ENCODE data around the gene CYP4F8.
A peak's percentile ranks its signal among the peaks of the same experiment; 100 is the strongest.

Gene CYP4F8

GRCh38 chr19:15616183-15616582, 1.2 kb downstream of the CYP4F8 start:
- DNase-seq (ENCODE audit: low spot score) = no peak

DNA sequence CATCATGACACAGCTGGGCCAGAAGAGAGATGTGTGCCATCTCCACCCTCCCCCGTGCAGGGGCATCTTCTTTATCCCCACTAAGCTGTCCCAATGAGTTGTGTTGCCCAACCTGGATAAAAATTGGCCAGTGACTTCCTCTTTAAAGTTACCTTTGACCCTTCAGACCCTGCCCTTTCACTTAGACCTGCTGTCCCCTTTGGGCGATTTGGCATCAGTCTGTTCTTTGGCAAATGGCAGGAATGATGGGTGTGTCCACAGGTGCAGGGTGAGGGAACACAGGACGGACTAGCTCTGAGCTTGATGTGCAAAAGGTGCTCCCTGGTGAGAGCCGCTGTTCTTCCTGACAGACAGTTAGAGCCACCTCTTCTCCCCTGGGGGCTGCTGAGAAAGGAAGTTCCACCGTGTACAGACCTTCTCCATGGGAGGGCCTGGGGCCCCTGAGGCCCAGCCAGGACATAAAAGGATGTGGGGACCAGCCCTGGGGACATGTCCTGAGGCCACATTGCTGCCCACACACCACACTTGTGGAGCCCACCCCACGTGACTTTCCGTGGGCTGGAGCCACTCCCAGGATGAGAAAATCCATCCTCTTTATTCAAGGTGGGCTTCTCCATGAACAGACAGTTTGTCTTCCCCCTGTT, 1.7 kb downstream of the CYP4F8 start:
- no peak for DNase-seq (ENCODE audit: low spot score)

- no peak for DNase-seq (ENCODE audit: low spot score)
Measured at GRCh38 chr19:15618321-15618720, 3.3 kb downstream of the CYP4F8 start.

GRCh38 chr19:15621801-15622200, 6.8 kb downstream of the CYP4F8 start:
- no peak for DNase-seq (ENCODE audit: low spot score)

DNA sequence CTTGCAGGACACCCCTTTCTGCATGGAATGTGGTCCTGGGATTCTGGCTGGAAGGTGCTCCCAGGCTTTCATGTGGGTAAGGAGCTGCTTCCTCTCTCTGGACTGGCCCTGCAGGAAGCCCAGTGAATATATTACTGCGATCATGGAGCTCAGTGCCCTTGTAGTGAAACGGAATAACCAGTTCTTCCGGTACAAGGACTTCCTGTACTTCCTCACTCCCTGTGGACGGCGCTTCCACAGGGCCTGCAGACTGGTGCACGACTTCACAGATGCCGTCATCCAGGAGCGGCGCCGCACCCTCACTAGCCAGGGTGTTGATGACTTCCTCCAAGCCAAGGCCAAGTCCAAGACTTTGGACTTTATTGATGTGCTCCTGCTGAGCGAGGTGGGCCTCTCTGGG, 8.0 kb downstream of the CYP4F8 start:
- DNase-seq (ENCODE audit: low spot score) = no peak

- DNase-seq (ENCODE audit: low spot score) = no peak
Measured at GRCh38 chr19:15623711-15624318, 8.8 kb downstream of the CYP4F8 start.

DNA sequence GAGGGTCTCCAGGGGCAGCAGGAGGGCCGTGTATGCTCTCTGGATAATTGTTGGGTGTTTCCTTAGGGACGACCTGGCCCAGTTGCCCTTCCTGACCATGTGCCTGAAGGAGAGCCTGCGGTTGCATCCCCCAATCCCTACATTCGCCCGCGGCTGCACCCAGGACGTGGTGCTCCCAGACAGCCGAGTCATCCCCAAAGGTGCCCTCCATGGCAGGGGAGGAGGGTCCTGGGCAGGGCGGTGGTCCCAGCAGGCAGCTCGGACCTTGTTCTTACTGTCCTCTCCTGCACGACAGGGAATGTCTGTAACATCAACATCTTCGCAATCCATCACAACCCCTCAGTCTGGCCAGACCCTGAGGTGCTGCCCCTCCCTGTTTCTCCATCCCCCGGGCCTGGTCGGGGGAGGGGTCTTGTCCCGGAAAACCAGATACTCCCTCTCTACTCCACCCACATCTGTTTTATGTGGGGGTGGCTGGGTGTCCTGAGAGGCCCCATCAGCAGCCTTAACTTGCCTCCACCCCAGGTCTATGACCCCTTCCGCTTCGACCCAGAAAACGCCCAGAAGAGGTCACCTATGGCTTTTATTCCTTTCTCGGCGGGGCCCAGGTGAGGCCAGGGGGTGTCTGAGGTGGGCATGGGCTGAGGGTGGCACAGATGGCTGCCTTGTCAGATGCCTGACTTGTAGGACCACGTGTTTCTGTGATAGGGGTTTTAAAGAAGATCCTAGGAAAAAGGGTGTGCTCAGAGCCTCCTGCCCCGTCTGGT, 13.4 kb downstream of the CYP4F8 start:
- no peak for DNase-seq (ENCODE audit: low spot score)

GRCh38 chr19:15629003-15629880, 14.2 kb downstream of the CYP4F8 start:
- peak; percentile 72 for DNase-seq (ENCODE audit: low spot score)

GRCh38 chr19:15631817-15632216, 16.8 kb downstream of the CYP4F8 start:
- no peak for DNase-seq (ENCODE audit: low spot score)

GRCh38 chr19:15633082-15633835, 18.2 kb downstream of the CYP4F8 start:
- no peak for DNase-seq (ENCODE audit: low spot score)

DNA sequence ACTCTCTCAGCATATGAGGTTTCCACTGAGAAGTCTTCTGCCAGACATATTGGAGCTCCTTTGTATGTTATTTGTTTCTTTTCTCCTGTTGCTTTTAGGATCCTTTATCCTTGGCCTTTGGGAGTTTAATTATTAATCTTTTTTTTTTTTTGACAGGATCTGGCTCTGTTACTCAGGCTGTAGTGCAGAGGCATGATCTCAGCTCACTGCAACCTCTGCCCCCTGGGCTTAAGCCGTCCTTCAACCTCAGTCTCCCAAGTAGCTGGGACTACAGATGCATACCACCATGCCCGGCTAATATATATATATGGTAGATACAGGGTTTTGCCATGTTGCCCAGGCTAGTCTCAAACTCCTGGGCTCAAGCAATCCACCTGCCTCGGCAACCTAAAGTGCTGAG, 19.1 kb downstream of the CYP4F8 start:
- no peak for DNase-seq (ENCODE audit: low spot score)

GRCh38 chr19:15635016-15635805, 20.2 kb downstream of the CYP4F8 start:
- DNase-seq (ENCODE audit: low spot score) = no peak

DNA sequence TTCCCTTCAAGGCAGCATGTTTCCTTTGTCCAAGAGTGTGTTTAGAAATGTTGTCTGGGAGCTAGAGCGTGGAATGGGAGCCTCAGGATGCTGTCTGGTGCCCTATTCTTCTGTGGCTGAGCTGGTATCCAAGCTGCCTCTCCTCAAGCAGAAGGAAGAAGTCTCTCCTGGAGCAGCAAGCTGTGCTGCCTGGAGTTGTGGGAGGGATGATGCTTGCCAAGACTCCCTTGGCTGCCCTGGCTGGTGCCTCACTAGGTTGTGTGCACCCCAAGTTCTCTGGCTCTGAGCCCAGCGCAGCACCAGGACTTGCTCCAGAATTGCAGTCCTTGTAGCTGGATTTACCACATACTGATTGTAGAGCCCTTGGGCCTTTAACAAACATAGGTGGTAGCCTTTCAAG, 21.0 kb downstream of the CYP4F8 start:
- no peak for DNase-seq (ENCODE audit: low spot score)

DNA sequence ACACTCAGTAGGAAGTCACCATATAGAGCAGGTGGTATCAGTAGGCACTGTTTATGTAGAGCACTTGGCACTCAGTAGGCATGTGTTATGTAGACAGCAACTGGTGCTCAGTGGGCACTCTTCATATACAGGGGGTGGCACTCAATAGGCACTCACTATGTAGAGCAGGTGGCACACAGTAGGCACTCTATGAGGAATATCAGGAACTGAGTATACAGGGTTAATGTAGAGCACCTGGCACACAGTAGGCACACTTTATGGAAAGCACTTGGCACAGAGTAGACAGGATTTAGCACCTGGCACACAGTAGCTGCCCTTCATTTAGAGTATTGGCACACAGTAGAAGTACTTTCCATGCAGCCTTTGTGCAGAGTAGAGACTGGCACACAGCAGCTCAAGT, 24.6 kb downstream of the CYP4F8 start:
- no peak for DNase-seq (ENCODE audit: low spot score)

GRCh38 chr19:15640294-15640903, 25.4 kb downstream of the CYP4F8 start, which contains the start of gene CYP4F3:
TSS of gene CYP4F3 (plus strand) at chr19:15640897. CDS start at chr19:15641416, 519 bp downstream.
- no peak for DNase-seq (ENCODE audit: low spot score)

- DNase-seq (ENCODE audit: low spot score) = no peak
Measured at GRCh38 chr19:15640904-15641597, 26.0 kb downstream of the CYP4F8 start.

DNA sequence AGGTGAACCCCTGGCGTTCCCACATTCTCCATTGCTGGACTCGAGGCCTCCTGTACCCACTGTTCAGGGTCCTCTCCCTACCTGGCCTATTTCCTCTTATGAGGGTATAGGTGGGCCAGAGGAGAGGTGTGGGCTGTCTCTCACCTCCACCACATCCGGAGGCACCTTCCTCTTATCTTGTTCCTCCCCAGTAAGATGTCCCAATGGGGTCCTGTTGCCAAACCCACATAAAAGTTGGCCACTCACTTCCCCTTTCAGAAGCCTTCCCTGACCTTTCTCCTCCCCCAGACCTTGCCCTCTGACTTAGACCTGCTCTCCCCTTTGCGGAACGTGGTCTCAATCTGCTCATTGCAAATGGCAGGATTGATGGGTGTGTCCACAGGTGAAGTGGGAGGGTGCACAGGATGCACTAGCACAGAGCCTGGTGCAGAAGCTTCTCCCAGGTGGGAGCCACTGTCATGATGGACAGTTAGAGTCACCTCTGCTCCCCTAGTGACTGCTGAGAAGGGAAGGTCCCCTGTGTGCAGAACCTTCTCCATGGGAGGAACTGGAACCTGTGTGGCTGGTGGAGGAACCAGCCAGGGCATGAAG, 27.0 kb downstream of the CYP4F8 start:
- DNase-seq (ENCODE audit: low spot score) = no peak

DNA sequence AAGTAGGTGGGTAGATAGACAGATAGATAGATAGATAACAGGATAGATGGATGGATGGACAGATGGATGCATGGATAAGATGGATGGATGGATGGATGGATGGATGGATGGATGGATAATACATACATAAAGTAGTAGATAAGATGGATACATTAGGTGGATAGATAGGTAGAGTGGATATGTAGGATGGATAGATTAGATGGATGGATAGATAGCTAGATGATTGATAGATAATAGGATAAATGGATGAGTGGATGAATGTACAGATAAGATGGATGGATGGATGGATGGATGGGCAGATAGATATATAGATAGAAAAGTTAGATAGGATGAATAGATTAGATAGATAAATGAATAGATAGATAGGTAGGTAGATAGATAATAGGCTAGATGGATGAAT, 27.8 kb downstream of the CYP4F8 start:
- DNase-seq (ENCODE audit: low spot score) = no peak

DNA sequence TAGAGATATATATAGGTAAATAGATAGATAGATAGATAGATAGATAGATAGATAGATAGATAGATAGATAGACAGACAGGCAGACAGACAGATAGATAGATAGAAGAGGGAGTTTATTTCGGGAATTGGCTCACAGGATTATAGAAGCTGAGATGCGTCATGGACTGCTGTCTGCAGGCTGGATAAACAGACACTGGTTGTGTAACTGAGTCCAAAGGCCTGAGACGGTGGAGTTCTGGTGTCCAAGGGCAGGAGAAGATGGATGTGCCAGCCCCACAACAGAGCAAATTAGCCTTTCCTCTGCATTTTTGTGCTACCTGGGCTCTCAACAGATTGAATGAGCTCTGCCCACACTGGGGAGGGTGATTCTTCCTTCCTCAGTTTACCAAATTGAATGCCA, 28.4 kb downstream of the CYP4F8 start:
- no peak for DNase-seq (ENCODE audit: low spot score)
